Measurements from ENCODE around the gene DDX39A.
A peak's percentile ranks its signal among the peaks of the same experiment; 100 is the strongest.

DDX39A gene

DNA sequence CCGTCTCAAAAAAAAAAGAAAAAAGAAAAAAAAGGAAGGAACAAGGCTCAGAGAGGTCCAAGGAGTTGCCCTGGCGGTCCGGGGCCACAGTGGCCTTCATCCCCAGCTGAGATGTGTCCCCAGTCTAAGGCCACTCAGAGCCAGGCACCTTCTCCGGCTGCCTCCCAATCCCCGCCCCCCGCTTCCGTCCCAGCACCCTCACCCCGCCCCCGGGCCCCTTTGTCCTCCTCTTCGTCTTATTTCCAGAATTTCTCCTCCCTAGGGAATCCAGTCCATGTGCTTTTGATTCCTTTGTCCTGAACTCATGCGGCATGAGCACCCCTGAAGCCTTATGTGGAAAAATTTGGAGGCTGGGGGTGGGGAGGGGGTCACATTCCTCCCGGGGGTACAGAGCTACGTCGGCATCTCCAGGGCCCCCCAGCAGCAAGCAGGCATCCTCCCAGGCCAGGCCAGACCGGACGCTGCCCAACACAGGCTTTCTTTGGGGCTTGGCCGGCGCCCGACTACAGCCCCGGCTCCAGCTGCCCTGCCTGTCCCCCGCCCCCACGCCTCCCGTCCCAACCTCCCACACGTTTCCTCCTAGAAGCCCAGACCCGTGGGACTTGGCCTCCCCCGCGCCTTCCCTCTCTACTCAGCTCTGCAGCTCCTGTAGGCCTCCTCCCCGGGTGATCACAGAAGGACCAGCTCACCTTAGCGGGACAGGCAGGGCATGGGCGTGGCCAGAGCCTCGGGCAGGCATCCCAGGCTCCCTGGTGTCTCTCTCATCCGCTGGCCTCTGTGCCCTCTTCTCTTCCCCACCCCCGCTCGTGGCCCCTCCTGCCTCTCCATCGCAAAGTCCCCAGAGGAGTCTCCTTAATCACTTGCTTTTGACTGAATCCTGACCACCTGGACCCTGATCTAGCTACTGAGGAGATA lies 55.7 kb downstream of the DDX39A start:
- peaks cover 15% of the 10 kb centered on the region for H3K27me3 ChIP-seq
- peak overlapping the region; percentile 25 for H3K27ac ChIP-seq

DNA sequence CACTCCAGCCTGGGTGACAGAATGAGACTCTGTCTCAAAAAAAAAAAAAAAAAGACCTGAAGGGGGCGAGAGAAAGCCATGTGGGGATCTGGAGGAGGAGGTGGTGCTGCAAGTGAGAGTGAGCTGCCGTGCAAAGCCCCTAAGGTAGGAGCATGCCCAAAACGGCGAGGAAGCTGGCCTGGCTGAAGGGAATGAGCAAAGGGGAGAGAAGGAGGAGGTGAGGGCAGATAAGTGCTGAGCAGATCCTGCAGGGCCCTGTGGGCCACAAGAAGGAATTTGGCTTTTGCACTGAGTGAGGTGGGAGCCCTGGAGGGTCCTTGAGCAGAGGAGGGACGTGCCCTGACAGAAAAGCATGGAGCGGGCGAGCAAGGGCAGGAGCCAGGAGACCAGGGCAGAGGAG lies 57.3 kb downstream of the DDX39A start:
- Histone ChIP-seq H3K9me3 (no peaks in the 10 kb centered on the region), H3K4me1 (ENCODE audit: control insufficient read depth in 1 of 2, insufficient read depth in 1 of 2, low read depth in 1 of 2, low read length in 1 of 2) (peaks cover 17 to 32% of the 10 kb centered on the region in 2 experiments), H3K4me3 (ENCODE audit: low read depth in 1 of 2, low read length in 1 of 2) (no peak overlapping the region), H3K36me3 (no peaks in the 10 kb centered on the region), H3K27ac (no peak overlapping the region), H3K27me3 (peaks cover 15% of the 10 kb centered on the region)
- TF ChIP-seq, protein P1, sequence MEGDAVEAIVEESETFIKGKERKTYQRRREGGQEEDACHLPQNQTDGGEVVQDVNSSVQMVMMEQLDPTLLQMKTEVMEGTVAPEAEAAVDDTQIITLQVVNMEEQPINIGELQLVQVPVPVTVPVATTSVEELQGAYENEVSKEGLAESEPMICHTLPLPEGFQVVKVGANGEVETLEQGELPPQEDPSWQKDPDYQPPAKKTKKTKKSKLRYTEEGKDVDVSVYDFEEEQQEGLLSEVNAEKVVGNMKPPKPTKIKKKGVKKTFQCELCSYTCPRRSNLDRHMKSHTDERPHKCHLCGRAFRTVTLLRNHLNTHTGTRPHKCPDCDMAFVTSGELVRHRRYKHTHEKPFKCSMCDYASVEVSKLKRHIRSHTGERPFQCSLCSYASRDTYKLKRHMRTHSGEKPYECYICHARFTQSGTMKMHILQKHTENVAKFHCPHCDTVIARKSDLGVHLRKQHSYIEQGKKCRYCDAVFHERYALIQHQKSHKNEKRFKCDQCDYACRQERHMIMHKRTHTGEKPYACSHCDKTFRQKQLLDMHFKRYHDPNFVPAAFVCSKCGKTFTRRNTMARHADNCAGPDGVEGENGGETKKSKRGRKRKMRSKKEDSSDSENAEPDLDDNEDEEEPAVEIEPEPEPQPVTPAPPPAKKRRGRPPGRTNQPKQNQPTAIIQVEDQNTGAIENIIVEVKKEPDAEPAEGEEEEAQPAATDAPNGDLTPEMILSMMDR (IDR thresholded peaks at IDR 0.05): no peak

More for the DNA sequence above, 55.7 kb downstream of the DDX39A start:
- H3K36me3 ChIP-seq: no peaks in the 10 kb centered on the region
- H3K4me1 ChIP-seq (ENCODE audit: control insufficient read depth in 1 of 2, insufficient read depth in 1 of 2, low read depth in 1 of 2, low read length in 1 of 2): peaks cover 32 to 43% of the 10 kb centered on the region in 2 experiments
- no peaks in the 10 kb centered on the region for H3K9me3 ChIP-seq
- TF ChIP-seq, protein P1 (IDR thresholded peaks at IDR 0.05): no peak
- H3K4me3 ChIP-seq (ENCODE audit: low read depth in 1 of 2, low read length in 1 of 2): peak overlapping the region; percentile 56 to 62
